Measurements from ENCODE around the gene LIX1. TPM values are rescaled to one million over a fixed set of nuclear protein-coding genes. Genes with fewer than 3 reads are reported as not detected.

The LIX1 gene
- total and polyA plus RNA-seq, 2 of the 13 experiments (the other 11 are each of a cell fraction or from before 2014, with no cell fraction given): not detected

GRCh38 chr5:97088774-97089148, 53.6 kb downstream of the LIX1 start:
- intact Hi-C loops (cut with micrococcal nuclease; ENCODE audit: unreplicated experiment): no loop called here
- no TSS peak for BruUV-seq (replicated peaks)
- no peak overlapping the region for H3K4me2 ChIP-seq (ENCODE audit: low read depth, low read length)
- FAIRE-seq (no peak), DNase-seq (ENCODE audit: low spot score) (no peak), ATAC-seq (no peak)
- in situ Hi-C loops (cut with HindIII; ENCODE audit: extremely low pct_ligation_motif_present, low pct_unique_long_range_greater_than_20kb): no loop called here
- H3K27me3 ChIP-seq (ENCODE audit: control insufficient read depth in 1 of 2, insufficient read depth in 2 of 2, low read length in 2 of 2): no peaks in the 10 kb centered on the region
- POLR2A ChIA-PET: no interaction called here
- H2AFZ ChIP-seq (ENCODE audit: low read length): no peak overlapping the region
- CTCF ChIA-PET (ENCODE audit: low intra/inter-chr PET ratio, low total read pairs): no interaction called here
- no peaks in the 10 kb centered on the region for H3K9me3 ChIP-seq (ENCODE audit: low read length)
- H3K9ac ChIP-seq (ENCODE audit: insufficient read depth, low read depth, low read length): no peak overlapping the region
- H3K36me3 ChIP-seq (replicated peaks in 1 of 2; ENCODE audit: control insufficient read depth in 1 of 2, insufficient read depth in 2 of 2, low read length in 2 of 2): no peaks in the 10 kb centered on the region
- H4K20me1 ChIP-seq (ENCODE audit: insufficient read depth, low read length): no peaks in the 10 kb centered on the region
- H3K27ac ChIP-seq (ENCODE audit: extremely low read length, insufficient read depth, low read length): no peak overlapping the region
- 24% methylated on average over 2 of the region's 2 CpGs for WGBS (ENCODE audit: low lambda C conversion rate)
- no peak overlapping the region for H3K4me3 ChIP-seq (replicated peaks in 1 of 3; ENCODE audit: insufficient read depth in 1 of 3, low read depth in 2 of 3, low read length in 3 of 3)
- no peaks in the 10 kb centered on the region for H3K79me2 ChIP-seq (ENCODE audit: insufficient read depth, low read length)
- no peaks in the 10 kb centered on the region for H3K4me1 ChIP-seq (ENCODE audit: insufficient read depth, low read length)
- TF ChIP-seq HBP1 (CRISPR knock-in tag; IDR thresholded peaks at IDR 0.05; ENCODE audit: low read depth) (no peak), POLR2A (IDR thresholded peaks at IDR 0.05; ENCODE audit: insufficient read depth in 1 of 2, low read depth in 2 of 2, low read length in 2 of 2) (no peak), FOXA3 (CRISPR knock-in tag; IDR thresholded peaks at IDR 0.05) (no peak), REST (IDR thresholded peaks at IDR 0.05; ENCODE audit: borderline replicate concordance in 1 of 2, low read depth in 1 of 2, low read length in 2 of 2) (no peak), ZNF782 (CRISPR knock-in tag; IDR thresholded peaks at IDR 0.05; ENCODE audit: borderline replicate concordance) (no peak), PTBP1 (IDR thresholded peaks at IDR 0.05; ENCODE audit: low read depth, low read length, poor library complexity, severe bottlenecking) (no peak), TBP (CRISPR knock-in tag; IDR thresholded peaks at IDR 0.05) (no peak), ZNF343 (CRISPR knock-in tag; IDR thresholded peaks at IDR 0.05) (no peak), ZNF609 (CRISPR knock-in tag; IDR thresholded peaks at IDR 0.05; ENCODE audit: borderline replicate concordance) (no peak), ZNF362 (CRISPR knock-in tag; IDR thresholded peaks at IDR 0.05; ENCODE audit: borderline replicate concordance) (no peak), ZFX (CRISPR knock-in tag; IDR thresholded peaks at IDR 0.05; ENCODE audit: low read depth) (no peak), NR1H2 (CRISPR knock-in tag; IDR thresholded peaks at IDR 0.05; ENCODE audit: borderline replicate concordance, low read depth) (no peak), PREB (CRISPR knock-in tag; IDR thresholded peaks at IDR 0.05) (no peak)
